ENCODE results near the gene PDGFC.

DNA sequence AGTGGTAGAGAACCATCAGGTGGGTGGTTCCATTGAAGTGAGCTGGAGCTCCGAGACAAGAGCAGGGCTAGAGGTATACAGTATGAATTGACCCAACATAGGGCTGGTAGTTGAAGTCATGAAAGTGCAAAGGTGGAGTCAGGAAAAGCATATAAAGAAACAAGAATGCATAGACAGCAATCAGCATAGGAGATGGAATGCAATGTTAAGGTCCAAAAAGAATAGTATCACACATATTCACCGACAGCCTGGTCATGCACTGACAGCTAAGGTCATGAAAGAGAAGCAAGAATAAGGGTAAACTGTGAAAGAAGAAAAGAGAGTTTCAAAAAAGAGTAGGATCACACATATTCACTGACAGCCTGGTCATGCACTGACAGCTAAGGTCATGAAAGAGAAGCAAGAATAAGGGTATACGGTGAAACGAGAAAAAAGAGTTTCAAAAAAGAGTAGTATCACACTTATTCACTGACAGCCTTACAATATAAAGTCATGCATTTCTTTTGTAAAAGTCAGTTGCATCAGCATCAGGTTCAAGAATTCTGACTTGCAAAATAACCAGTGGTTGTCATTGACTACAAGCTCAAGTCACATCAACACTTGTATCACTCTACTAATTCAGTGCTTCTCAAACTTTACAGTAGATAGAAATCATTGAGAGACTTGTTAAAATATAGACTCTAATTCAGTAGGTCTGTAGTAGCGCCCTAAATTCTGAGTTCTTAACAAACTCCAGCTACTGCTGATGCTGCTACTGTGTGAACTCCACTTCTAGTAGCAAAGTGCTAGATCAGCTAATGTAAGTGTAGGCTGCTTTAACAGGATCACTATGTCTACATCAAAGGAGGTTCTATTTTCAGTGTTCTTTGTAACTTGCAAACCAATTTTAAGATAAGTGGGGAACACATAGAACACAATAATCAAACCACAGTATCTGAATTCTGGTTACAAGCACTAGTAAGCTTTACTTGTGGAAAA, 221.9 kb downstream of the PDGFC start:
- TF ChIP-seq, protein P1, sequence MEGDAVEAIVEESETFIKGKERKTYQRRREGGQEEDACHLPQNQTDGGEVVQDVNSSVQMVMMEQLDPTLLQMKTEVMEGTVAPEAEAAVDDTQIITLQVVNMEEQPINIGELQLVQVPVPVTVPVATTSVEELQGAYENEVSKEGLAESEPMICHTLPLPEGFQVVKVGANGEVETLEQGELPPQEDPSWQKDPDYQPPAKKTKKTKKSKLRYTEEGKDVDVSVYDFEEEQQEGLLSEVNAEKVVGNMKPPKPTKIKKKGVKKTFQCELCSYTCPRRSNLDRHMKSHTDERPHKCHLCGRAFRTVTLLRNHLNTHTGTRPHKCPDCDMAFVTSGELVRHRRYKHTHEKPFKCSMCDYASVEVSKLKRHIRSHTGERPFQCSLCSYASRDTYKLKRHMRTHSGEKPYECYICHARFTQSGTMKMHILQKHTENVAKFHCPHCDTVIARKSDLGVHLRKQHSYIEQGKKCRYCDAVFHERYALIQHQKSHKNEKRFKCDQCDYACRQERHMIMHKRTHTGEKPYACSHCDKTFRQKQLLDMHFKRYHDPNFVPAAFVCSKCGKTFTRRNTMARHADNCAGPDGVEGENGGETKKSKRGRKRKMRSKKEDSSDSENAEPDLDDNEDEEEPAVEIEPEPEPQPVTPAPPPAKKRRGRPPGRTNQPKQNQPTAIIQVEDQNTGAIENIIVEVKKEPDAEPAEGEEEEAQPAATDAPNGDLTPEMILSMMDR (optimal IDR thresholded peaks at IDR 0.05 in 1 of 3, IDR thresholded peaks at IDR 0.05 in 1 of 3, conservative IDR thresholded peaks at IDR 0.05 in 1 of 3; ENCODE audit: extremely low read depth in 1 of 3, insufficient read depth in 2 of 3, low read length in 3 of 3): no peak
- no peak for TF ChIP-seq EZH2 (IDR thresholded peaks at IDR 0.05; ENCODE audit: low read length)

All from keratinocyte (primary cell).